ENCODE data around the gene C11orf86.
A peak's percentile ranks its signal among the peaks of the same experiment; 100 is the strongest.
"Not testable (repeated sequence)": the region's sequence is repeated elsewhere in the genome, so short reads cannot be mapped to it uniquely, and the experiment has no call there.

The C11orf86 gene

DNA sequence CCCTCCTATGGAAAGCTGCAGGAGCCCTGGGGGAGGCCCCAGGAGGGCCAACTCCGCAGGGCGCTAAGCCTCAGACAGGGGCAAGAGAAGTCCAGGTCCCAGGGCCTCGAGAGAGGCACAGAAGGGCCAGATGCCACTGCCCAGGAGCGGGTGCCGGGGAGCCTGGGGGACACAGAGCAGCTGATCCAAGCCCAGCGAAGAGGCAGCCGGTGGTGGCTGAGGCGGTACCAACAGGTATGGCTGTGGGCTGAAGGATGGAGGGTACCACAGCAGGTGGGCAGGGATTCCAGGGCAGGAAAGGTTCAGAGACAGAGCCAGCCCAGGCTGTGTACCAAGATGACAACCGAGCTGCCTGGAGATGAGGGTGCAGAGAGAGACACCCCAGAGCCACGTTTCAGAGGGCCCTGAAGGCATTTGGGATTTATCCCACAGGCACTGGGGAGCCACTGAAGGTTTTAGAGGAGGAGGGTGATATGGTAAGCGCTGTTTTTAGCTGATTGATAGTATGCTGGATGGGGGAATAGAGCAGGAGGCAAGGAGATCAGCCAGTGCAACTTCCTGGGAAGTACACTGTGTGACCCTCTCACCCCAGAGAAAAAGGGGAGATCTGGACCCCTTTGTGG is 412 bp downstream of the C11orf86 start:
- no peak for DNase-seq
- TF ChIP-seq POLR2A (IDR thresholded peaks at IDR 0.05; ENCODE audit: low read length) (no peak), GATA1 (IDR thresholded peaks at IDR 0.05; ENCODE audit: low read depth, low read length) (no peak)

GRCh38 chr11:66976028-66976467 is 944 bp downstream of the C11orf86 start:
- DNase-seq = no peak
- TF ChIP-seq GATA1 (IDR thresholded peaks at IDR 0.05; ENCODE audit: low read depth, low read length) (no peak), POLR2A (IDR thresholded peaks at IDR 0.05; ENCODE audit: low read length) (no peak)

GRCh38 chr11:66976925-66977324 is 1.8 kb downstream of the C11orf86 start:
- no peak for DNase-seq
- TF ChIP-seq GATA1 (IDR thresholded peaks at IDR 0.05; ENCODE audit: low read depth, low read length) = no peak
- no peak for TF ChIP-seq POLR2A (IDR thresholded peaks at IDR 0.05; ENCODE audit: low read length)

GRCh38 chr11:66978229-66978628 is 3.1 kb downstream of the C11orf86 start:
- DNase-seq = no peak
- TF ChIP-seq GATA1 (IDR thresholded peaks at IDR 0.05; ENCODE audit: low read depth, low read length) (no peak), POLR2A (IDR thresholded peaks at IDR 0.05; ENCODE audit: low read length) (no peak)

DNA sequence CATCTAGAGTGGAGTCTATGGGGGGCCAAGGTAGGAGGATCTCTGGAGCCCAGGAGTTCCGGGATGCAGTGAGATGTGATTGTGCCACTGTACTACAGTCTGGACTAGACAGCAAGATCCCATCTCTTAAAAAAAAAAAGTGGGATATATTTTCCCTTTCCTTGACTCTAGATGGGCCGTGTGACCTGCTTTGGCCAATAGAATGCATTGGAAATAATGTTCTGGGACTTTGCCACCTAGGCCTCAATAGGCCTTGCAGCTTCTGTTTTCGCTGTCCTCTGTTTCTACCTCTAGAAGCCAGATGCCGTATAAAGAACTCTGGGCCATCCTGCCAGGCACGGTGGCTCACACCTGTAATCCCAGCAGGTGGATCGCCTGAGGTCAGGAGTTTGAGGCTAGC is 3.6 kb downstream of the C11orf86 start:
- DNase-seq = no peak
- TF ChIP-seq POLR2A (IDR thresholded peaks at IDR 0.05; ENCODE audit: low read length) (no peak), GATA1 (IDR thresholded peaks at IDR 0.05; ENCODE audit: low read depth, low read length) (no peak)

- TF ChIP-seq GATA1 (IDR thresholded peaks at IDR 0.05; ENCODE audit: low read depth, low read length) = no peak
- no peak for TF ChIP-seq POLR2A (IDR thresholded peaks at IDR 0.05; ENCODE audit: low read length)
- no peak for DNase-seq
These were observed 4.4 kb downstream of the C11orf86 start for GRCh38 chr11:66979336-66979980.

GRCh38 chr11:66981976-66982578 is 7.0 kb downstream of the C11orf86 start:
- DNase-seq = peak; percentile 55 to 59
- TF ChIP-seq GATA1 (IDR thresholded peaks at IDR 0.05; ENCODE audit: low read depth, low read length) (no peak), POLR2A (IDR thresholded peaks at IDR 0.05; ENCODE audit: low read length) (no peak)

GRCh38 chr11:66983275-66983924 is 8.3 kb downstream of the C11orf86 start:
- no peak for DNase-seq
- no peak for TF ChIP-seq GATA1 (IDR thresholded peaks at IDR 0.05; ENCODE audit: low read depth, low read length)
- no peak for TF ChIP-seq POLR2A (IDR thresholded peaks at IDR 0.05; ENCODE audit: low read length)

DNA sequence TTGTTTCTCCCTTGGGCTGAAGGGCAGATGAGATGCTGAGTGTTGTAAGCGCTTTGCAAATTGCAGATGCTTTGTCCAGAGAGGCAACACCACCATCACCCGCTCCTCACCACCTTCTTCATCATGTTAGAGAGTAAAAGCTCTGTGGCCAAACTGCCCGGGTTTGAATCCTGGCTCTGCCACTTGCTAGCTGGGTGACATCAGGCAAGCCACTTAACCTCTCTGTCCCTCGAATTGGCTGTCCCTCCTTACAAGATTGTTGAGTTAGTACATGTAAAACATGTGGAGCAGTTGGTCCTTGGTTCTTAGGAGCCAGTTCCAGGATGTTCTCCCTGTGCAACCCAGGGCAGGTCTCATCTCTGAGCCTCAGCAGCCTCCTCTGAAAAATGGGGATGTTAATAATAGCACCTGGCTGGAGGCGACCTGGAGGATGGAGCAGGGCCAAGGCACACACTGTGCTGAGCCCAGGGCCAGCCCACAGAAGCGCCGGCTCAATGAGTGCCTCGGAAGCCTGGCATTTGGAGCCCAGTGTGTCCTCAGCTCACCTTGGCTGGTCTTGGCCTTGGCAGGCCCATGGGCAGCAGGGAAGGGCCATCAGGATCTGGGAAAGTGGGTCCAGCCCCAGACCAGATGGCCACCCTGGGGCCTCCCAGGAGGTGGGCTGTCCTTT is 10.5 kb downstream of the C11orf86 start:
- DNase-seq = no peak
- TF ChIP-seq GATA1 (IDR thresholded peaks at IDR 0.05; ENCODE audit: low read depth, low read length) (no peak), POLR2A (IDR thresholded peaks at IDR 0.05; ENCODE audit: low read length) (no peak)

- TF ChIP-seq POLR2A (IDR thresholded peaks at IDR 0.05; ENCODE audit: low read length) (no peak), GATA1 (IDR thresholded peaks at IDR 0.05; ENCODE audit: low read depth, low read length) (no peak)
- no peak for DNase-seq
These were observed 11.1 kb downstream of the C11orf86 start for GRCh38 chr11:66986178-66986545.

- TF ChIP-seq GATA1 (IDR thresholded peaks at IDR 0.05; ENCODE audit: low read depth, low read length) = no peak
- TF ChIP-seq POLR2A (IDR thresholded peaks at IDR 0.05; ENCODE audit: low read length) = no peak
- peak; percentile 46 to 52 for DNase-seq
These were observed 12.1 kb downstream of the C11orf86 start for GRCh38 chr11:66987158-66987620.

DNA sequence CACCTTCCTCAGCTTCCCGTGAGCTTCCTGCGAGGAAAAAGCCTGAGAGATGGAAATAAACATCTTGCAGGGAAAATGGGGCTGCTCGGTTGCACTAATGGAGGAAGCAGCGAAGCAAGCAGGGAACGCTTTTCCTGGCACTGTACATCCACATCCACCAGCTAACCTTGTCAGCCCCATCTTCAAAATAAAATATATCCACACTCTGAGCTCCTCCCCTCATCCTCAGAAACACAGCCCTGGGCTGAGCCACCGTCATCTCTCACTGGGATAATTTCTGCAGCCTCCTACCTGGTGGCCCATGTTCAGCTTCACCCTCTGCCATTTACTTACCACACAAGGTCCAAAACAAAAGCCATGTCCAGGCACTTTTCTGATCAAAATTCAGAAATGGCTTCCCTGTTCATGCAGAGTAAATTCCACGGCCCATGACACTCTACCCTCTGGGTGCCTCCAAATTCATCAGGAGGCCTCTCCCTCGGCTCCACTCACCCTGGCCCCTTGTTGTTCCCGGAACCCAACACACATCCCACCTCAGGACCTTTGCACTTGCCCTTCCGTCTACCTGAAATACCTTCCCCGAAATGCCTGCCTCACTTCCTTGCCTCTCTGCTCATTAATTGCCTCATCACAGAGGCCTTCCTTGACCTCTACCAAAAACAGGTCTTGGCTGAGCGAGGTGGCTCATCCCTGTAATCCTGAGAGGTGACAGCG is 13.0 kb downstream of the C11orf86 start:
- DNase-seq = no peak
- TF ChIP-seq GATA1 (IDR thresholded peaks at IDR 0.05; ENCODE audit: low read depth, low read length) = no peak
- TF ChIP-seq POLR2A (IDR thresholded peaks at IDR 0.05; ENCODE audit: low read length) = no peak

DNA sequence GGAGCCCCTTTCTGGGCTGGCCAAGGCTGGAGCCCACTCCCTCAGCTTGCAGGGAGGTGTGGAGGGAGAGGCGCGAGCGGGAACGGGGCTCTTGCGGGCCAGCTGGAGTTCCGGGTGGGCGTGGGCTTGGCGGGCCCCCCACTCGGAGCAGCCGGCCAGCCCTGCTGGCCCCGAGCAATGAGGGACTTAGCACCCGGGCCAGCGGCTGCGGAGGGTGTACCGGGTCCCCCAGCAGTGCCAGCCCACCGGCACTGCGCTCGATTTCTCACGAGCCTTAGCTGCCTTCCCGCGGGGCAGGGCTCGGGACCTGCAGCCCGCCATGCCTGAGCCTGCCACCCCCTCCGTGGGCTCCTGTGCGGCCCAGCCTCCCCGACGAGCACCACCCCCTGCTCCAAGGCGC is 13.6 kb downstream of the C11orf86 start:
- DNase-seq = not testable (repeated sequence)

DNA sequence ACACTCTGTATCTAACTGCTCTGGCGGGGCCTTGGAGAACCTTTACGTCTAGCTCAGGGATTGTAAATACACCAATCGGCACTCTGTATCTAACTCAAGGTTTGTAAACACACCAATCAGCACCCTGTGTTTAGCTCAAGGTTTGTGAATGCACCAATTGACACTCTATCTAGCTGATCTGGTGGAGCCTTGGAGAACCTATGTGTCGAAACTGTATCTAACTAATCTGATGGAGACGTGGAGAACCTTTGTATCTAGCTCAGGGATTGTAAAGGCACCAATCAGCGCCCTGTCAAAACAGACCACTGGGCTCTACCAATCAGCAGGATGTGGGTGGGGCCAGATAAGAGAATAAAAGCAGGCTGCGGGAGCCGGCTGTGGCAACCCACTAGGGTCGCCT is 14.3 kb downstream of the C11orf86 start:
- not testable (repeated sequence) for DNase-seq
